Measurements from ENCODE around the gene CCDC188.

The CCDC188 gene

GRCh38 chr22:20139391-20140106 lies 11.3 kb downstream of the CCDC188 start:
- Histone ChIP-seq H3K27ac (no peak overlapping the region), H3K36me3 (no peaks in the 10 kb centered on the region; the same call in 1 of the 2 replicates), H3K27me3 (ENCODE audit: insufficient read depth, low read depth, severe bottlenecking) (no peaks in the 10 kb centered on the region), H3K4me3 (ENCODE audit: low read depth, low read length) (no peak overlapping the region), H3K9me3 (ENCODE audit: severe bottlenecking) (no peaks in the 10 kb centered on the region)
- no peak for TF ChIP-seq CTCF (IDR thresholded peaks at IDR 0.05; ENCODE audit: low read depth, low read length)
- DNase-seq = no peak

- no peak for TF ChIP-seq CTCF (IDR thresholded peaks at IDR 0.05; ENCODE audit: low read depth, low read length)
- H3K27me3 ChIP-seq (ENCODE audit: insufficient read depth, low read depth, severe bottlenecking) = no peaks in the 10 kb centered on the region
- no peaks in the 10 kb centered on the region for H3K9me3 ChIP-seq (ENCODE audit: severe bottlenecking)
- H3K36me3 ChIP-seq = no peaks in the 10 kb centered on the region; the same call in 1 of the 2 replicates
- DNase-seq = no peak
- H3K27ac ChIP-seq = no peak overlapping the region
- H3K4me3 ChIP-seq (ENCODE audit: low read depth, low read length) = no peak overlapping the region
Observed at GRCh38 chr22:20138868-20139267, 12.0 kb downstream of the CCDC188 start.

- no peak for DNase-seq
- Histone ChIP-seq H3K27ac (no peak overlapping the region), H3K27me3 (ENCODE audit: insufficient read depth, low read depth, severe bottlenecking) (no peaks in the 10 kb centered on the region), H3K4me3 (ENCODE audit: low read depth, low read length) (no peak overlapping the region), H3K36me3 (no peaks in the 10 kb centered on the region; the same call in 1 of the 2 replicates), H3K9me3 (ENCODE audit: severe bottlenecking) (no peaks in the 10 kb centered on the region)
- no peak for TF ChIP-seq CTCF (IDR thresholded peaks at IDR 0.05; ENCODE audit: low read depth, low read length)
Observed at GRCh38 chr22:20138417-20138738, 12.5 kb downstream of the CCDC188 start.

- H3K4me3 ChIP-seq (ENCODE audit: low read depth, low read length) = no peak overlapping the region
- no peaks in the 10 kb centered on the region for H3K9me3 ChIP-seq (ENCODE audit: severe bottlenecking)
- no peak for DNase-seq
- no peaks in the 10 kb centered on the region; the same call in 1 of the 2 replicates for H3K36me3 ChIP-seq
- no peak overlapping the region for H3K27ac ChIP-seq
- TF ChIP-seq CTCF (IDR thresholded peaks at IDR 0.05; ENCODE audit: low read depth, low read length) = no peak
- H3K27me3 ChIP-seq (ENCODE audit: insufficient read depth, low read depth, severe bottlenecking) = no peaks in the 10 kb centered on the region
Observed at GRCh38 chr22:20137671-20138416, 13.0 kb downstream of the CCDC188 start.

GRCh38 chr22:20137113-20137512 lies 13.7 kb downstream of the CCDC188 start:
- TF ChIP-seq CTCF (IDR thresholded peaks at IDR 0.05; ENCODE audit: low read depth, low read length) = no peak
- H3K27me3 ChIP-seq (ENCODE audit: insufficient read depth, low read depth, severe bottlenecking) = no peaks in the 10 kb centered on the region
- no peak for DNase-seq
- no peak overlapping the region for H3K27ac ChIP-seq
- H3K4me3 ChIP-seq (ENCODE audit: low read depth, low read length) = no peak overlapping the region
- H3K36me3 ChIP-seq = no peaks in the 10 kb centered on the region; the same call in 1 of the 2 replicates
- no peaks in the 10 kb centered on the region for H3K9me3 ChIP-seq (ENCODE audit: severe bottlenecking)

Data from WERI-Rb-1 (cell line).